ENCODE measurements around the gene PER2.
"Not testable (repeated sequence)": the region's sequence is repeated elsewhere in the genome, so short reads cannot be mapped to it uniquely, and the experiment has no call there.

Gene PER2

DNA sequence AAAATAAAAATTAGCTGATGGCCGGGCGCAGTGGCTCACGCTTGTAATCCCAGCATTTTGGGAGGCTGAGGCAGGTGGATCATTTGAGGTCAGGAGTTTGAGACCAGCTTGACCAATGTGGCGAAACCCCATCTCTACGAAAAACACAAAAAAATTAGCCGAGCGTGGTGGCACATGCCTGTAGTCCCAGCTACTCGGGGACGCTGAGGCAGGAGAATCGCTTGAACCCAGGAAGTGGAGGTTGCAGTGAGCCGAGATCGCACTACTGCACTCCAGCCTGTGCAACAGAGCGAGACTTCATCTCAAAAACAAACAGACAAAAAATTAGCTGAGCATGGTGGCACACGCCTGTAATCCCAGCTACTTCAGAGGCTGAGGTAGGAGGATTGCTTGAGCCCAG lies 22.3 kb upstream of the PER2 start:
- not testable (repeated sequence) for DNase-seq

GRCh38 chr2:238308177-238308576 lies 19.8 kb upstream of the PER2 start:
- no peak for DNase-seq

GRCh38 chr2:238306672-238306998 lies 18.2 kb upstream of the PER2 start:
- DNase-seq = no peak

- DNase-seq = no peak
Measured at GRCh38 chr2:238305965-238306671, 17.7 kb upstream of the PER2 start.

GRCh38 chr2:238305092-238305862 lies 16.9 kb upstream of the PER2 start:
- no peak for DNase-seq

GRCh38 chr2:238304116-238304515 lies 15.7 kb upstream of the PER2 start:
- no peak for DNase-seq

GRCh38 chr2:238302751-238303150 lies 14.3 kb upstream of the PER2 start:
- DNase-seq = no peak

GRCh38 chr2:238302087-238302486 lies 13.7 kb upstream of the PER2 start:
- no peak for DNase-seq

- DNase-seq = no peak
Measured at GRCh38 chr2:238299803-238300202, 11.4 kb upstream of the PER2 start.

DNA sequence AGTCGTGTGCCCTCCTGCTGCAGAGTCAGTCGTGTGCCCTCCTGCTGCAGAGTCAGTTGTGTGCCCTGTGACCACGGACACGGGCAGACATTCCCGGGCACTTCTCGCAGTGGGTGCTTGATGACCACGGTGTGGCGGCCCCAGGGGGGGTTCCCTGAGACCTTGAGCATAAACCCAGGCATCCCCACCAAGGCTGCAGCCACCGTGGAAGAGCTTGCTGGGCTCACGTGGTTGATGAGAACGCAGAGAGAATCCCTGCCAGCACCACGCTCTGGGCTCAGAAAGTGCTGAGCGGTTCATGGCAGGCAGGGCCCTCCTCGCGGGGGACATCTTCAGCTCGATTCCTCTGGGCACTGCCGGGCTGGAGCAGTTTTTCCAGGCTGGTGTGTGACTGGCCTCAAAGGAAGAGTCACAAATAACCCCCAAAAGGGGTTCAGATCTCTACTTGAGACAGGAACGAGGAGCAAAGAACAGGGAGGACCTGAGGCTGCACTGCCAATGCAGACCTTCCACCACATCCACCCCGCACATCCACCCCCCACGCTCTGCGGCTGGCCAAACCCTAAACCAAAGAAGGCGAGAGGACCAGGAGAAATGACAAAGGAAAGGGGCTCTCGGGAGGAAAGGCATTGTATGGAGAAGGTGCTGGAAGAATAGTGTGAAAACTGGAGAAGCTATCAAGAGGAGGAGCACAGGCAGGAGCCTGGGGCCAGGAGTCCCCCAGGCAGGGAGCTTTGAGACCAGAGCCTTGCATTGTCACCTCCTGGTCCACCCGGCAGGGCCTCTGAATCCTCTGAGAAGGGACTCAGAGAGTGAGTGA lies 8.4 kb upstream of the PER2 start:
- no peak for DNase-seq

GRCh38 chr2:238295144-238296112 lies 7.0 kb upstream of the PER2 start:
- DNase-seq = no peak

DNA sequence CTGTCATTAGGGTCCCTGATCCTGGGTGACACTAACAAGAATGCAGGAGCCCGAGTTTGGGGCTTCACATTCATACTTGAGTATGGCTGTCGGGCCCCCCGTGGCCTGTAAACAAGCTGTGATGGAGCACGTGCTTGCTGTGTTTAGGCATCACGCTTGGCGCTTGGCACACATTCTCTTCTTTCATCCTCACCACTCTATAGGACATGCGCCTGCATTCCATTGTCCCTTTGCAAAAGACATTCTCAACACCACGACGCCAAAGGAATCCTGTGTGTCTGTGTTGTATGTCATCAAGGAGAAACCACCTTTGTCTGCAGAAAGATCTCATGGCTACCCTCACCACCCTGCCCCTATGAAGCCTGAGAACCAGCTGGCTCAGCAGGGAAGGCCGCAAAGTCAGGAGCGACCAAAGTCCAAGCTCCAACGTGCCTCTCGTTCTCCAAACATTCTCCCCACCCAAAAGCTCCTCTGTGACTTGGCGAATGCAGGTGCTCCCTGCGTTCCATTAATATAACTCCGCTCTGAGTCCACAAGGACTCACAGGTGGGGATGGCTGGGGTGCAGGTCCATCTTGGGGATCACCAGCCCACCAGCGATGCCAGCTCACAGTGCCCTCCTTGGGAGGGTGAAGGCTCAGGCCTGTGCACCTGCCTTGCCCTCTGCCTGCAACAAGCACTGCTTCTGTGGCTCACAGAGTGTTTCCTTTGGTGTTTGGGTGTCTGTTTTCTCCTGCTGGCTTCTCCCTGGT lies 6.2 kb upstream of the PER2 start:
- no peak for DNase-seq

- DNase-seq = no peak
Measured at GRCh38 chr2:238294046-238294392, 5.6 kb upstream of the PER2 start.

GRCh38 chr2:238291550-238292281 lies 3.3 kb upstream of the PER2 start:
- DNase-seq = no peak

- no peak for DNase-seq
Measured at GRCh38 chr2:238290715-238291549, 2.5 kb upstream of the PER2 start.

- DNase-seq = no peak
Measured at GRCh38 chr2:238290091-238290509, 1.7 kb upstream of the PER2 start.

DNA sequence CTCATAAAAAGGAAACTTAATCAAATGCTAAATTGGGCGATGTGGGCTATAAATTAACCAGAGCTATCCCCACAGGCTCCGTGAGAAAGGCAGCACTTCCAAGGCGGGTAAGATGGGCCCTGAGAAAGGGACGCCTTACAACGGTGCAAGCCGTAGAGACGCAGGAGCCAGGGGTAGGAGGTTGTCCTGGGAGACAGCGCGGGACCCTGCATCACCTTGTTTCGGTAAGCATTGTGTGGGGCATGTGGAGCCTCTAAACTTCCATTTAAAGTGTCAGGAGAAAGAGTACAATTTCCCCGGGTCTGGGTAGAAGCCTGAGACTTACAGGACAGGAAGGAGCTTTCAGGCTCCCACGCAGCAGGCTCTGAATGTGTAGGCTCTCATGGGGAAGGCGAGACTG lies 1.2 kb upstream of the PER2 start:
- no peak for DNase-seq

- DNase-seq = peak; percentile 98
Measured at GRCh38 chr2:238288650-238289573, 502 bp upstream of the PER2 start.
